Cardiac muscle cell (in vitro differentiated cells and primary cell): ENCODE data around the gene CDH5. TPM values are rescaled to one million over a fixed set of nuclear protein-coding genes. Genes with fewer than 3 reads are reported as not detected.

ENCODE experiments used
- DNase-seq, 2 donors: peaks; one replicate each; pipeline versions ENCODE4 v3.0.0 to v3.0.0-alpha.2; 2010 to 2017; ENCODE audit warnings: low read depth in 1 of 2, low spot score in 1 of 2
- H3K27ac ChIP-seq: fragments of 200-600 bp; sonication (generic); 2 replicates; pipeline ENCODE4 v1.5.1; 2016
- H3K27me3 ChIP-seq: fragments of 200-600 bp; sonication (generic); 2 replicates; pipeline ENCODE4 v1.6.0; 2016; ENCODE audit warnings: control low read depth
- H3K36me3 ChIP-seq: fragments of 200-600 bp; sonication (generic); 2 replicates; pipeline ENCODE4 v1.5.1; 2016; ENCODE audit warnings: control low read depth
- H3K4me1 ChIP-seq: fragments of 200-600 bp; sonication (generic); 2 replicates; pipeline ENCODE4 v1.8.1; 2017; ENCODE audit warnings: low read depth, mild to moderate bottlenecking, mixed run types
- H3K4me3 ChIP-seq: fragments of 200-600 bp; sonication (generic); 2 replicates; pipeline ENCODE4 v1.5.1; 2016; ENCODE audit warnings: mild to moderate bottlenecking
- H3K9me3 ChIP-seq: fragments of 200-600 bp; sonication (generic); 2 replicates; pipeline ENCODE4 v1.5.1; 2017; ENCODE audit warnings: low read depth, mild to moderate bottlenecking, control low read depth
- polyA plus RNA-seq: library from polyadenylated mRNA; unstranded; fragments of >200 nt; fragmentation: Nextera tagmentation; extraction: Ambion mirVana; gene quantifications from 2 replicates; pipeline ENCODE4 v1.2.1, GENCODE V29; 2016
- total RNA-seq: library from RNA; depleted of rRNA; stranded (reverse); fragments of >200 nt; gene quantifications from 2 replicates; pipeline ENCODE4 v1.2.3, GENCODE V29; 2016
- TF ChIP-seq, protein P1 (sequence below): IDR thresholded peaks from 2 replicates; pipeline ENCODE4 v1.5.1; 2012; ENCODE audit warnings: low read depth, mild to moderate bottlenecking, low read length

The CDH5 gene
- total and polyA plus RNA-seq, 2 experiments from 2014 or later: 1.1 to 4.1 TPM

- no peaks in the 10 kb centered on the region for H3K36me3 ChIP-seq
- peaks cover 9% of the 10 kb centered on the region for H3K4me1 ChIP-seq
- no peaks in the 10 kb centered on the region for H3K27me3 ChIP-seq
- H3K27ac ChIP-seq: peak overlapping the region; percentile 69
- TF ChIP-seq, protein P1, sequence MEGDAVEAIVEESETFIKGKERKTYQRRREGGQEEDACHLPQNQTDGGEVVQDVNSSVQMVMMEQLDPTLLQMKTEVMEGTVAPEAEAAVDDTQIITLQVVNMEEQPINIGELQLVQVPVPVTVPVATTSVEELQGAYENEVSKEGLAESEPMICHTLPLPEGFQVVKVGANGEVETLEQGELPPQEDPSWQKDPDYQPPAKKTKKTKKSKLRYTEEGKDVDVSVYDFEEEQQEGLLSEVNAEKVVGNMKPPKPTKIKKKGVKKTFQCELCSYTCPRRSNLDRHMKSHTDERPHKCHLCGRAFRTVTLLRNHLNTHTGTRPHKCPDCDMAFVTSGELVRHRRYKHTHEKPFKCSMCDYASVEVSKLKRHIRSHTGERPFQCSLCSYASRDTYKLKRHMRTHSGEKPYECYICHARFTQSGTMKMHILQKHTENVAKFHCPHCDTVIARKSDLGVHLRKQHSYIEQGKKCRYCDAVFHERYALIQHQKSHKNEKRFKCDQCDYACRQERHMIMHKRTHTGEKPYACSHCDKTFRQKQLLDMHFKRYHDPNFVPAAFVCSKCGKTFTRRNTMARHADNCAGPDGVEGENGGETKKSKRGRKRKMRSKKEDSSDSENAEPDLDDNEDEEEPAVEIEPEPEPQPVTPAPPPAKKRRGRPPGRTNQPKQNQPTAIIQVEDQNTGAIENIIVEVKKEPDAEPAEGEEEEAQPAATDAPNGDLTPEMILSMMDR: no peak
- no peak overlapping the region for H3K4me3 ChIP-seq
- no peaks in the 10 kb centered on the region for H3K9me3 ChIP-seq
- DNase-seq: peak; percentile 68 to 77
Observed at GRCh38 chr16:66382966-66383299, 16.4 kb downstream of the CDH5 start.

GRCh38 chr16:66383551-66383950 lies 17.1 kb downstream of the CDH5 start:
- Histone ChIP-seq H3K27ac (peak overlapping the region; percentile 66), H3K9me3 (no peaks in the 10 kb centered on the region), H3K4me3 (no peak overlapping the region), H3K4me1 (peaks cover 9% of the 10 kb centered on the region), H3K36me3 (no peaks in the 10 kb centered on the region), H3K27me3 (no peaks in the 10 kb centered on the region)
- DNase-seq: no peak
- TF ChIP-seq, protein P1: no peak

DNA sequence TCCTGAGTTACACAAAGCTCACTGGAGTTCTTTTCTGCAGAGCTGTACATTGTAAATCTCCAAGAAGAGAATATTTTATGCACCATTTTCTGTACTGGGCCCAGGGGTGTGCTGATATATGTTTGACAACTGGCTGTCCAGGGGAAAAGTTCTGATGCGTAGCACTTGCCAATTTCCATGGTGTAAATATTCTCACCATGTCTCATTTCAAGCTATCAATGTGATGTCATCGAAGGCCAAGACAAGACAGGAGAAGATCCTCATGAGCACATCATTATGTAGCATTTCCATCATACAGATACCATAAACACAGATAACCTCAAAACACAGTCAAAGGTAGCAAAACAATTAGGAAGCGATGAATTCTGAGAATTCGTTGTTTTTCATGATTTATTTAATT lies 18.9 kb downstream of the CDH5 start:
- Histone ChIP-seq H3K4me3 (no peak overlapping the region), H3K27ac (no peak overlapping the region), H3K9me3 (no peaks in the 10 kb centered on the region), H3K27me3 (no peaks in the 10 kb centered on the region), H3K4me1 (peaks cover 9% of the 10 kb centered on the region), H3K36me3 (no peaks in the 10 kb centered on the region)
- DNase-seq: no peak
- TF ChIP-seq, protein P1: no peak

DNA sequence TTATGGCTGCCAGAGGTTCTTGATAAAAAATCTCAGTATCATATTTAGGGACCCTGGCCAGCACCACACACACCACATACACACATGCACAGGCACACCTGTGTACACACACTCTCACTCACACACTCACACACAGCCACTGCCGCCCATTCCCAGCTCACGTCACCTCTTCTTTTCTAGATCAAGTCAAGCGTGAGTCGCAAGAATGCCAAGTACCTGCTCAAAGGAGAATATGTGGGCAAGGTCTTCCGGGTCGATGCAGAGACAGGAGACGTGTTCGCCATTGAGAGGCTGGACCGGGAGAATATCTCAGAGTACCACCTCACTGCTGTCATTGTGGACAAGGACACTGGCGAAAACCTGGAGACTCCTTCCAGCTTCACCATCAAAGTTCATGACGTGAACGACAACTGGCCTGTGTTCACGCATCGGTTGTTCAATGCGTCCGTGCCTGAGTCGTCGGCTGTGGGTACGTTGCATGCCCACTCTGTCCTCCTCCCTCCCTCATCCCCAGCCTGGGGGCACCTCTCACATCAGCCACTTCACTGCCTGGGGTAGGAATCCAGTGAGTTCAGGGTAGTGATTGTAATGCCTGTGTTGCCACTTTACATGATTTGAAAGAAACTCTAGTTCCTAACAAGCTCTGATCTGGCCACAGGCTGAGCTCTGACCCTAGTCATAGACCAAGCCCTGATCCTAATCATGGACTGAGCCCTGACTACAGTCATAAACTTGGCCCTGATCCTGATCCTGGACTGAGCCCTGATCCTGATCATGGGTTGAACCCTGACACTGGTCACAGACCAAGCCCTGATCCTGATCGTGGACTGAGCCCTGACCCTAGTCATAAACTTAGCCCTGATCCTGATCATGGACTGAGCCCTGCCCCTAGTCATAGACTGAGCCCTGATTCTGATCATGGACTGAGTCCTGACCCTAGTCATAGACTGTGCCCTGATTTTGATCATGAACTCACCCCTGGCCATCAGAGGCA lies 20.4 kb downstream of the CDH5 start:
- no peaks in the 10 kb centered on the region for H3K9me3 ChIP-seq
- H3K4me3 ChIP-seq: no peak overlapping the region
- H3K4me1 ChIP-seq: peaks cover 9% of the 10 kb centered on the region
- H3K36me3 ChIP-seq: no peaks in the 10 kb centered on the region
- no peak for DNase-seq
- H3K27me3 ChIP-seq: no peaks in the 10 kb centered on the region
- no peak overlapping the region for H3K27ac ChIP-seq
- TF ChIP-seq, protein P1: no peak

DNA sequence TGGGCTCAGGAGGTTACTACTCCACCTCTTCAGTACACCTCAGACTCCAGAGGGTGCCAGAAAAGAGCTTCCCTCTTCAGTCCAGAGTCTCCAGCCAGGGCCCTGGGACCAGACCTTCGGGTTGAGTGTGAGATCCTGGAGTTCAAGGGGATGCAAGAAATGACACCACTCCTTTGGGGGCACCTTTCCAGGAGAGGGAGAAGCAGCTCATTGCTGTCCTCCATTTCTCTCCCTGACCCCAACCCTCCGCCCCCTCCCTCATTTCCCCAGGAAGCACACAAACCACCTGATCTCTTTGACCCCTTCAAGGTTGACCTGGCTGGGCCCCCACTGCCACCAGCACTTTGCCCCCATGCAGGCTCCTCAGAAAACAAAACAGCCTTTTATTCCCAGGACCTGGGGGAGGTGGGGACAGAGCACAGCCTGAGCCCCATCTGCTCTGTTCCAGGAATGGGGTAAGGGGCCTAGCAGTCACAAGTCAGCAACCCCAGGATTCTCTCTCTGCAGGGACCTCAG lies 21.4 kb downstream of the CDH5 start:
- no peak overlapping the region for H3K27ac ChIP-seq
- no peaks in the 10 kb centered on the region for H3K27me3 ChIP-seq
- no peak overlapping the region for H3K4me3 ChIP-seq
- no peak for DNase-seq
- H3K36me3 ChIP-seq: no peaks in the 10 kb centered on the region
- no peaks in the 10 kb centered on the region for H3K9me3 ChIP-seq
- H3K4me1 ChIP-seq: peaks cover 5% of the 10 kb centered on the region
- TF ChIP-seq, protein P1: no peak
